HG03520 (cell line): ENCODE results near the gene TMEM44.
A peak's percentile ranks its signal among the peaks of the same experiment; 100 is the strongest.

Experiments used
- ATAC-seq: cut with Tn5 transposase; IDR thresholded peaks from one replicate; pipeline ENCODE4 v1.9.1; 2021; ENCODE audit warnings: mild to moderate bottlenecking, moderate library complexity; ENCODE audit not compliant: unreplicated experiment

TMEM44 gene, protein sequence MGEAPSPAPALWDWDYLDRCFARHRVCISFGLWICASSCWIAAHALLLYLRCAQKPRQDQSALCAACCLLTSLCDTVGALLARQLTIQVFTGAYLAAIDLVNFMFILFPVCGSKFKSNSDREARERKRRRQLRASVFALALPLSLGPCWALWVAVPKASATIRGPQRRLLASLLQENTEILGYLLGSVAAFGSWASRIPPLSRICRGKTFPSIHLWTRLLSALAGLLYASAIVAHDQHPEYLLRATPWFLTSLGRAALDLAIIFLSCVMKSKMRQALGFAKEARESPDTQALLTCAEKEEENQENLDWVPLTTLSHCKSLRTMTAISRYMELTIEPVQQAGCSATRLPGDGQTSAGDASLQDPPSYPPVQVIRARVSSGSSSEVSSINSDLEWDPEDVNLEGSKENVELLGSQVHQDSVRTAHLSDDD

DNA sequence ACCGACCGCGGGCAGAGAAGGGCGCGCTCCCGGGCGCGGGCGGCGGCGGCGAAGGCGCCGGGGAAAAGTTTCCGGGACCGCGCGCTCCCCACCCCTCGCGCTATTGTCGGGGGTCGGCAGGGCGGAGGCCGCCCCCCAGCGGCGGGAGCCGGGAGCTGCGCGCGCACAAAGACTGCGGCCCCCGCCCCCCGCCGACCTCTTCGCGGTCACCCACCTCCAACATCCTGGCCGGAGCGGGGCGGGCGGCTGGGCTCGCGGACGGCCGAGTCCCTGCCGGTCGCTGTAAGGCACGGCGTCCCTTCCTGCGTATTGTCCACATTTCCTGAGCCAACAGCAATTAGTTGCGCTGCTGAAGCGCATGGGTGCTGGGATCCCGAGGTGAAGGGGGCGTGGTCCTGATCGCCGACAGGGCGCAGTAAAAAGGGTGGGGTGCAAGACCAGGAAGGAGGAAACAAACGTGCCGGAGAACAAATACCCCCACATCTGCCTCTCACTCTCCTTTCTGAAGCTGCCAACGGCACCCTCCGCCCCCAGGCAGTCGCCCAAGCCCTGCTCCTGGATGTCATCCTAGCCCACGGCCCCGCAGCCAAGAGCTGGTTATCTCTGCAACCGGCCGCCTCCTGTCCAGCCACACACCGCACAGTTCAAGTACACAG is at the start of gene TMEM44:
Gene TMEM44, minus strand, starts transcription at position 71 of the 656 bp plus-strand sequence. CDS start 204 bp downstream, outside the sequence.
- peak; percentile 75 for ATAC-seq

- peak; percentile 42 for ATAC-seq
Measured at GRCh38 chr3:194682694-194683310, 49.6 kb upstream of the TMEM44 start.

GRCh38 chr3:194682189-194682693 is 49.0 kb upstream of the TMEM44 start:
- ATAC-seq, result no peak

- no peak for ATAC-seq
Measured at GRCh38 chr3:194680888-194681615, 47.8 kb upstream of the TMEM44 start.

DNA sequence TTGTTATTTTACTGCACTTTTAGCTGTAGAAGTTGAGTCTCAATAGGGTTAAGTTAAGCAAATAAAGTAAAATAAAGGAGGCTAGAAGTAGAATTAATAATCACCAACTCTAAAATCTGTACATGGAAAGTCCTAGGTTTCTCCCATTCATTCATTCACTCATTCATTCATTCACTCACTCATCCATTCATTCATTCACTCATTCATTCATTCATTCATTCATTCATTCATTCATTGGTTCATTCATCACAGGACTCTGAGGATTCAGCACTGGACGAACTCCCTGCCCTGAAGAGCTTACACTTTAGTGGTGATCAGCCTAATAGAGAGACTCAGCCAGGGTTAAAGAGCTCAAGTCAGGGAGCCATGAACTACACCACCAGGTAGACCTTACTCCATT is 43.3 kb upstream of the TMEM44 start:
- no peak for ATAC-seq

GRCh38 chr3:194675680-194676079 is 42.5 kb upstream of the TMEM44 start:
- ATAC-seq, result no peak

GRCh38 chr3:194675081-194675640 is 41.9 kb upstream of the TMEM44 start:
- no peak for ATAC-seq

DNA sequence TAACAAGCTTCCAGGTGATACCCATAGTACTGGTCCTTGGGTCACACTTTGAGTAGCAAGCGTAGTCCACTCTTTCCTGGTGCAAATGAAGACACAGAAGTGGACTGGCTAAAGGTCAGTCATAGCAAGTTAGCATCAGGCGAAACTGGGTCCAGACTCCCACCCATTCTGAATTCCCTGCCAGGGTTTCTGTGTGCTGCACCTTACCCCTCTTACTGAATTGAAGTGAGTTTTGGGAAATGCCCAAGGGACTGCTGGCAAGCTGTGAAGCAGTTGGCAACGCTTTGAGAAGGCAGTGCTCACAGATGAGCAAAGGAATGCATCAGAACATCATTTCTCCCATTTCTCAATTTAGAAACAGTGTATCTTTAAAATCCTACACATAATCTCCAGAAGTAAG is 40.5 kb upstream of the TMEM44 start:
- ATAC-seq, result no peak

GRCh38 chr3:194672876-194673275 is 39.7 kb upstream of the TMEM44 start:
- ATAC-seq, result no peak

DNA sequence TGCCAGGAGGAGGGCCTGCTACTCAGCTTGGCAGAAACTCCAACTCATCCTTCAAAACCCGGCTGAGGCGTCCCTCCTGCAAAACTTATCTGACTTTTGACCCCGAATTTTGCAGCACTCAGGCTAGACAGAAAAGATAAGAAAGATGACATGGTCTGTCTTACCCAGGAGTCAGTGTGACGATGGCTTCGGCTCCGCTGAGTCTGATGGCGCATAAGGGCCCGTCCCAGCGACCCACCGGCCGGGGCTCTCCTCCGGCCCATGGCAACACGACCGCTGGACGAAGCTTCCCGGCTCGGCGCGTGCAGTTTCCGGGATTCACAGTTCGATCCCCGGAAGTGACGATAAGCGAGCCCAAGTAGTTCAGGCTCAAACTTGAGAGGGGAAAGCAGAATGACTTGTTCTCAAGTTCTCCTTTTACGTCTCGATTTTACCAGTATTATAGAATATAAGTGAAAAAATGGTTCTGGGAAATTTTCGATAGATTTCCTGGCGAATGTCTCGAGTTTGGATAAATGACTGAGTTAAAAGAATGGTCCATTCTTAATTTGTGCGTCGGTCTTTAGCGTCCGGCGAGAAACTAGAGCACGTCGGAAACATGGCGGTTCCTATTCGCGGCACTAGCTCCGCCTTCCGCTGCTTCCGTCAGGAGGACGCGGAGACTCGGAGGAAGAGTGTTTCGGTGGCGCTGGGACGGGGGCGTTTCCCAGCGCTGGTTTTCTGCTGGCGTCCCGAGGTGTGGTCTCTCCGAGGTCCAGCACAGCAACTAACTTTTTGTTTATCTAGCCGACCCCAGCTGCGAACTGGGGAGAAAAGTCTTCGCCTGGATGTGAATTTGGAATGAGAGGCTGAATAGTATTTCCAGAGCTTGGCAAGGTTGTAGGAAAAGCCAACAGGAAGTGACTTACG is 38.9 kb upstream of the TMEM44 start, which contains the start of gene LSG1:
Gene LSG1, minus strand, starts transcription at position 292 of the 909 bp plus-strand sequence. Its CDS starts 29 bp downstream, at position 263.
- ATAC-seq, result peak; percentile 82

- ATAC-seq, result no peak
Measured at GRCh38 chr3:194671511-194671899, 38.3 kb upstream of the TMEM44 start.

GRCh38 chr3:194667363-194667762 is 34.1 kb upstream of the TMEM44 start:
- ATAC-seq, result no peak

- no peak for ATAC-seq
Measured at GRCh38 chr3:194664857-194665256, 31.6 kb upstream of the TMEM44 start.

DNA sequence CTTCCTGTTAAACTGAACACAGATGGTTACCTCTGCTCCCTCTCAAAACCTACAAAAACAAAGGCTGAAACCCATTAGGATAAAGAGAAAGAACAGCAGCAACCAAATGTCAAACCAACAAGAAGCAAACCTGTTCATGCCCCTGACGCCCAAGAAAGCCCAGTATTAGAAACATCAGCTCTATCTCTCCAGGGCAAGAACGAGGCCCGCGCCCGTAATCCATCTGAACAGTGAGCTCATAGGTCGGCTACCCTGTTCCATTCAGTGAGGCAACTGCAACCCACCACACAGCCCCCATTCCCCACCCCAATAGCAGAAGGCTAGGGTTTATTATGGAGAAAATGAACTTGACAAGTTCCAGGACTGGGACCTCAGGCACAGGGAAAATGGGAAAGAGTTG is 28.7 kb upstream of the TMEM44 start:
- no peak for ATAC-seq

DNA sequence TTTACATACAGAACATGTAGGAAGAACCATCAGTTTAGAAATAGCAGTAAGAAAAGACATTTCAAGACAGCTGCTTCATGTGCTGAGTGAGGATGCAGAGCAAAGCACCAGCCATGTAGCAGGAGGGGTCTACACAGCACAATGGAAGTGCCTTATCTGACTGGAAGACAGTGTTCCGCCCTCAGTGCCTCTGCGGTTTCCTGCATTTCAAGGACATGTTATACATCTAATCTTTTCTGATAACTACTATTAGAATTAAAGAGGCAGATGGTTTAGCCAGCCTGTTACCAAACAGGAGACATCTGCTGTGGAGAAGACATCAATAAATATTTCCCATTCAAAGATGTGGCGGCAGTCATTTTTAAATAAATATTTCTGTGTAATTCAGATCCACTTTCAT is 28.2 kb upstream of the TMEM44 start:
- ATAC-seq, result no peak

DNA sequence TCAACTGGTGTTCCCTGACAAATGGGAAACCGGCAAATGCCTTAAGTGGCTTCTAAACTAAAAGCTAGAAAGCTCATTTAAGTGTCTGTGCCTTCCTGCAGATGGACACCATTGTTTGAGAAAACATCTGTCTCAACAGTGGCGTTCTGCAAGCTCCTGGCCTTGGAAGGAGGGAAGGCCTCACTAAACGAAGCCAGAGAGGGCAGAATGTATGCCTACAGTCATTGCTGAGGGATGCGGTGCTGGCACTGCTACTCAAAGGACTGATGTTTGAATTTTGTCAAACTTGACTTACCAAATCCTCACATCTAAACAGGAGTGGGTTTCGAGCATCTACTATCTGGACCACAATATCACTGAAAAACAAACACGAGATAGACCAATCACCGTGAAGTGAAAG is 26.6 kb upstream of the TMEM44 start:
- ATAC-seq, result no peak

GRCh38 chr3:194658477-194659242 is 25.4 kb upstream of the TMEM44 start:
- ATAC-seq, result no peak

DNA sequence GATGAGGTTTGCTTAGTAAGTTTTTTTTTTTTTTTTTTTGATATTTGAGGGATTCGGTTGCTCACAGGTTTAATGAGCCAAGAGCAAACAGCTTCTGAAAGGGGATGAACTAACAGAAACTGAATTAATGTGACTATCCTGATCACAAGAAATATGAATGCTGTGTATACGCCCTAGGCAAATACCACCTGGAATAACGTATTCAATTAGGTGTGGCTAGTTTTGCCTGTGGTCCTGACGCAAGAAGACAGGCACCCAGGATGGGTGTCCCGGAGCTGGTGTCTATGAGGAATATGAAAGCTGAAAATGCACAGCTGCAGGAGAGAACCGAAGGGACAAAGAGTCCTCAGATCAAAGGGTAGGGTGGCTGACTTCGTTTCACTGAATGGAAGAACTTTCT is 24.2 kb upstream of the TMEM44 start:
- ATAC-seq, result no peak

- no peak for ATAC-seq
Measured at GRCh38 chr3:194654443-194654842, 21.2 kb upstream of the TMEM44 start.
